ENCODE measurements around the gene ALDH5A1. TPM values are rescaled to one million over a fixed set of nuclear protein-coding genes. Genes with fewer than 3 reads are reported as not detected.

Gene ALDH5A1
- total and polyA plus RNA-seq, 7 donors, result 3.5 to 41.7 (median 16.7) TPM

- intact Hi-C loops (cut with DNase I), result no loop called here
- H3K27me3 ChIP-seq (ENCODE audit: insufficient read depth in 3 of 3, low read length in 2 of 3), result no peaks in the 10 kb centered on the region
- no peaks in the 10 kb centered on the region for H3K4me1 ChIP-seq
- H3K27ac ChIP-seq, result no peak overlapping the region
- H3K9me3 ChIP-seq, result no peaks in the 10 kb centered on the region
- H3K36me3 ChIP-seq (ENCODE audit: insufficient read depth in 1 of 2, low read depth in 1 of 2), result no peaks in the 10 kb centered on the region
- ATAC-seq (no peak), DNase-seq (no peak)
- no peak for TF ChIP-seq CTCF (IDR thresholded peaks at IDR 0.05)
- H3K4me3 ChIP-seq, result no peak overlapping the region
These were observed 63.7 kb downstream of the ALDH5A1 start for GRCh38 chr6:24558516-24558915.

- Histone ChIP-seq H3K27ac (no peak overlapping the region), H3K9me3 (no peaks in the 10 kb centered on the region), H3K36me3 (ENCODE audit: insufficient read depth in 1 of 2, low read depth in 1 of 2) (no peaks in the 10 kb centered on the region), H3K4me1 (no peaks in the 10 kb centered on the region), H3K27me3 (ENCODE audit: insufficient read depth in 3 of 3, low read length in 2 of 3) (no peaks in the 10 kb centered on the region), H3K4me3 (no peak overlapping the region)
- intact Hi-C loops (cut with DNase I), result no loop called here
- ATAC-seq, result no peak
- 72 to 77% (median 75%) methylated on average over 10 of the region's 10 CpGs for WGBS, 3 donors
- TF ChIP-seq CTCF (IDR thresholded peaks at IDR 0.05), result no peak
- DNase-seq, result no peak
These were observed 69.3 kb downstream of the ALDH5A1 start for GRCh38 chr6:24564081-24564480.

GRCh38 chr6:24565196-24565595, 70.4 kb downstream of the ALDH5A1 start:
- WGBS, 3 donors, result 94 to 98% (median 95%) methylated on average over 9 of the region's 9 CpGs
- Histone ChIP-seq H3K9me3 (no peaks in the 10 kb centered on the region), H3K4me3 (no peak overlapping the region), H3K36me3 (ENCODE audit: insufficient read depth in 1 of 2, low read depth in 1 of 2) (no peaks in the 10 kb centered on the region), H3K4me1 (no peaks in the 10 kb centered on the region), H3K27me3 (ENCODE audit: insufficient read depth in 3 of 3, low read length in 2 of 3) (no peaks in the 10 kb centered on the region), H3K27ac (no peak overlapping the region)
- intact Hi-C loops (cut with DNase I), result no loop called here
- no peak for ATAC-seq
- no peak for DNase-seq
- no peak for TF ChIP-seq CTCF (IDR thresholded peaks at IDR 0.05)

- no peaks in the 10 kb centered on the region for H3K36me3 ChIP-seq (ENCODE audit: insufficient read depth in 1 of 2, low read depth in 1 of 2)
- no peak for TF ChIP-seq CTCF (IDR thresholded peaks at IDR 0.05)
- DNase-seq (no peak), ATAC-seq (no peak)
- intact Hi-C loops (cut with DNase I), result no loop called here
- H3K4me1 ChIP-seq, result no peaks in the 10 kb centered on the region
- no peaks in the 10 kb centered on the region for H3K27me3 ChIP-seq (ENCODE audit: insufficient read depth in 3 of 3, low read length in 2 of 3)
- 74 to 81% (median 76%) methylated on average over 5 of the region's 5 CpGs for WGBS, 3 donors
- no peak overlapping the region for H3K27ac ChIP-seq
- H3K9me3 ChIP-seq, result no peaks in the 10 kb centered on the region
- no peak overlapping the region for H3K4me3 ChIP-seq
These were observed 71.4 kb downstream of the ALDH5A1 start for GRCh38 chr6:24566020-24566767.

GRCh38 chr6:24568683-24569082, 73.9 kb downstream of the ALDH5A1 start:
- Histone ChIP-seq H3K27me3 (ENCODE audit: insufficient read depth in 3 of 3, low read length in 2 of 3) (no peaks in the 10 kb centered on the region), H3K9me3 (no peaks in the 10 kb centered on the region), H3K36me3 (ENCODE audit: insufficient read depth in 1 of 2, low read depth in 1 of 2) (no peaks in the 10 kb centered on the region), H3K27ac (no peak overlapping the region), H3K4me1 (no peaks in the 10 kb centered on the region), H3K4me3 (no peak overlapping the region)
- 65 to 85% (median 84%) methylated on average over 4 of the region's 4 CpGs for WGBS, 3 donors
- intact Hi-C loops (cut with DNase I), result no loop called here
- ATAC-seq (no peak), DNase-seq (no peak)
- no peak for TF ChIP-seq CTCF (IDR thresholded peaks at IDR 0.05)
